SU-DHL-6 (cell line): ENCODE results near the gene MATN3.

Source experiments
- H2AFZ ChIP-seq: fragments of 200-600 bp; sonication (generic); 2 replicates; pipeline ENCODE4 v1.6.1; 2014; ENCODE audit warnings: low read depth, mild to moderate bottlenecking, moderate library complexity, mixed read lengths, antibody characterized with exemption, low read length; ENCODE audit not compliant: severe bottlenecking
- H3F3A ChIP-seq: fragments of 200-600 bp; shearing (Covaris generic); 2 replicates; pipeline ENCODE4 v1.6.0; 2016; ENCODE audit warnings: antibody characterized with exemption, mild to moderate bottlenecking; ENCODE audit not compliant: insufficient read depth
- H3K27ac ChIP-seq: fragments of 200-600 bp; sonication (generic); 2 replicates; pipeline ENCODE4 v1.5.1; 2016; ENCODE audit warnings: low read depth, mild to moderate bottlenecking, low read length, moderate library complexity, mixed read lengths
- H3K27me3 ChIP-seq: fragments of 200-600 bp; sonication (generic), shearing (Covaris generic); 2 replicates; pipeline ENCODE4 v1.6.0; 2014; ENCODE audit warnings: mild to moderate bottlenecking, low read length
- H3K36me3 ChIP-seq: fragments of 200-600 bp; sonication (generic); 2 replicates; pipeline ENCODE4 v1.6.1; 2014; ENCODE audit warnings: mild to moderate bottlenecking, low read length, mixed read lengths
- H3K4me2 ChIP-seq: fragments of 300-600, 200-600 bp; shearing (Covaris generic), sonication (generic); 2 replicates; pipeline ENCODE4 v1.6.0; 2014; ENCODE audit warnings: low read length, low read depth, mild to moderate bottlenecking; ENCODE audit not compliant: poor library complexity, severe bottlenecking
- H3K4me3 ChIP-seq: fragments of 200-600 bp; sonication (generic); 2 replicates; pipeline ENCODE4 v1.5.1; 2014; ENCODE audit warnings: antibody characterized with exemption, low read length, mild to moderate bottlenecking, mixed read lengths; ENCODE audit not compliant: insufficient read depth, poor library complexity, severe bottlenecking
- H3K79me2 ChIP-seq: fragments of 200-600 bp; sonication (generic); 2 replicates; pipeline ENCODE4 v1.6.1; 2014; ENCODE audit warnings: mild to moderate bottlenecking, low read length, moderate library complexity; ENCODE audit not compliant: insufficient read depth
- H3K9ac ChIP-seq: fragments of 200-600 bp; sonication (generic); 2 replicates; pipeline ENCODE4 v1.7.0; 2014; ENCODE audit warnings: mild to moderate bottlenecking, low read length
- H3K9me2 ChIP-seq: fragments of 200-600 bp; sonication (generic); replicated peaks from 2 replicates; pipeline ENCODE4 v1.6.1; 2014; ENCODE audit warnings: low read length; ENCODE audit not compliant: insufficient read depth
- H3K9me3 ChIP-seq: fragments of 200-600 bp; sonication (generic); 2 replicates; pipeline ENCODE4 v1.6.1; 2014; ENCODE audit warnings: low read length, mixed read lengths; ENCODE audit not compliant: insufficient read depth
- H4K20me1 ChIP-seq: fragments of 200-600 bp; sonication (generic); 2 replicates; pipeline ENCODE4 v1.6.1; 2014; ENCODE audit warnings: low read depth, mild to moderate bottlenecking, antibody characterized with exemption, low read length, moderate library complexity, mixed read lengths
- CTCF ChIP-seq: fragments of 200-600 bp; sonication (generic); IDR thresholded peaks from one replicate; pipeline ENCODE4 v1.5.1; 2017; ENCODE audit warnings: antibody characterized with exemption, mild to moderate bottlenecking, low read length, moderate library complexity; ENCODE audit not compliant: insufficient read depth, poor library complexity, severe bottlenecking
- EZH2phosphoT487 ChIP-seq: fragments of 200-600 bp; sonication (generic), shearing (Covaris generic); conservative IDR thresholded peaks from 2 replicates; pipeline ENCODE4 v1.6.1; 2018; ENCODE audit warnings: mild to moderate bottlenecking, antibody characterized with exemption, low read length, moderate library complexity, mixed read lengths

MATN3 gene

GRCh38 chr2:20060106-20060505, 47.6 kb upstream of the MATN3 start:
- H3K4me2 ChIP-seq, result no peak overlapping the region
- H2AFZ ChIP-seq, result no peak overlapping the region
- no peaks in the 10 kb centered on the region for H3K9me2 ChIP-seq
- no peak overlapping the region for H3K27ac ChIP-seq
- H3K36me3 ChIP-seq, result no peaks in the 10 kb centered on the region
- TF ChIP-seq CTCF (no peak), EZH2phosphoT487 (no peak)
- H3F3A ChIP-seq, result no peaks in the 10 kb centered on the region
- H3K27me3 ChIP-seq, result no peaks in the 10 kb centered on the region
- no peak overlapping the region for H3K9ac ChIP-seq
- H4K20me1 ChIP-seq, result no peaks in the 10 kb centered on the region
- H3K79me2 ChIP-seq, result no peaks in the 10 kb centered on the region
- no peaks in the 10 kb centered on the region for H3K9me3 ChIP-seq
- no peak overlapping the region for H3K4me3 ChIP-seq

GRCh38 chr2:20057268-20057667, 44.8 kb upstream of the MATN3 start:
- no peaks in the 10 kb centered on the region for H3K9me3 ChIP-seq
- H3K4me3 ChIP-seq, result no peak overlapping the region
- H3K36me3 ChIP-seq, result no peaks in the 10 kb centered on the region
- no peak overlapping the region for H3K9ac ChIP-seq
- H3F3A ChIP-seq, result no peaks in the 10 kb centered on the region
- H4K20me1 ChIP-seq, result no peaks in the 10 kb centered on the region
- H2AFZ ChIP-seq, result no peak overlapping the region
- no peak overlapping the region for H3K27ac ChIP-seq
- no peak for TF ChIP-seq CTCF
- no peak for TF ChIP-seq EZH2phosphoT487
- no peak overlapping the region for H3K4me2 ChIP-seq
- no peaks in the 10 kb centered on the region for H3K9me2 ChIP-seq
- H3K27me3 ChIP-seq, result no peaks in the 10 kb centered on the region
- no peaks in the 10 kb centered on the region for H3K79me2 ChIP-seq

- Histone ChIP-seq H2AFZ (no peak overlapping the region), H3K9me2 (no peaks in the 10 kb centered on the region), H4K20me1 (no peaks in the 10 kb centered on the region), H3F3A (no peaks in the 10 kb centered on the region), H3K27ac (no peak overlapping the region), H3K9ac (no peak overlapping the region), H3K4me2 (no peak overlapping the region), H3K36me3 (no peaks in the 10 kb centered on the region), H3K9me3 (no peaks in the 10 kb centered on the region), H3K4me3 (no peak overlapping the region), H3K27me3 (no peaks in the 10 kb centered on the region), H3K79me2 (peaks cover 12% of the 10 kb centered on the region)
- TF ChIP-seq EZH2phosphoT487, result no peak
- TF ChIP-seq CTCF, result no peak
Measured at GRCh38 chr2:20054931-20055330, 42.5 kb upstream of the MATN3 start.

GRCh38 chr2:20054119-20054518, 41.7 kb upstream of the MATN3 start:
- TF ChIP-seq EZH2phosphoT487 (no peak), CTCF (no peak)
- Histone ChIP-seq H3K27ac (no peak overlapping the region), H3K36me3 (no peaks in the 10 kb centered on the region), H3F3A (no peaks in the 10 kb centered on the region), H3K4me2 (no peak overlapping the region), H4K20me1 (no peaks in the 10 kb centered on the region; the same call in 1 of the 2 replicates), H3K9me2 (no peaks in the 10 kb centered on the region), H2AFZ (no peak overlapping the region), H3K9ac (no peak overlapping the region), H3K4me3 (no peak overlapping the region), H3K79me2 (peaks cover 20% of the 10 kb centered on the region), H3K27me3 (no peaks in the 10 kb centered on the region), H3K9me3 (no peaks in the 10 kb centered on the region)
